CD4-positive, alpha-beta T cell treated with Interleukin-12 subunit alpha and Interleukin-12 subunit beta, for 1 hour (primary cell): ENCODE results near the gene DNAJB12.
"Not testable (repeated sequence)": the region's sequence is repeated elsewhere in the genome, so short reads cannot be mapped to it uniquely, and the experiment has no call there.

ENCODE experiments used
- DNase-seq: peaks from one replicate; pipeline ENCODE4 v3.0.0-alpha.2; 2020

Gene DNAJB12

DNA sequence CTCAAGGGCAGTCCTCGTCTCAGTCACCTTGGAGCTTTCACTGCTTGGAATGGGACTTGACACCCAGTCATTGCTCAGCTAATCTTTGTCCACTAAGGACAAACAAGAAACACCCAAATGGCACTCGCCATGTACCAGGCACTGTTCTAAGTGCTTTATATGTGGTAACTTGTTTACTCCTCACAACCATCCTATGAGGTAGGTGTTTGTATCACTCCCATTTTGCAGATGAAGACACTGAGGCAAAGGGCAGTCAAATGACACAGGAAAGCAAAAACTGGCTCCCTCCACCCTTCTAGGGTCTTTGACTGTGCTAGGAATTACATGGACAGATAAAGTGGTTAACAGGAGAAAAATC is 24.7 kb downstream of the DNAJB12 start:
- DNase-seq = no peak

DNA sequence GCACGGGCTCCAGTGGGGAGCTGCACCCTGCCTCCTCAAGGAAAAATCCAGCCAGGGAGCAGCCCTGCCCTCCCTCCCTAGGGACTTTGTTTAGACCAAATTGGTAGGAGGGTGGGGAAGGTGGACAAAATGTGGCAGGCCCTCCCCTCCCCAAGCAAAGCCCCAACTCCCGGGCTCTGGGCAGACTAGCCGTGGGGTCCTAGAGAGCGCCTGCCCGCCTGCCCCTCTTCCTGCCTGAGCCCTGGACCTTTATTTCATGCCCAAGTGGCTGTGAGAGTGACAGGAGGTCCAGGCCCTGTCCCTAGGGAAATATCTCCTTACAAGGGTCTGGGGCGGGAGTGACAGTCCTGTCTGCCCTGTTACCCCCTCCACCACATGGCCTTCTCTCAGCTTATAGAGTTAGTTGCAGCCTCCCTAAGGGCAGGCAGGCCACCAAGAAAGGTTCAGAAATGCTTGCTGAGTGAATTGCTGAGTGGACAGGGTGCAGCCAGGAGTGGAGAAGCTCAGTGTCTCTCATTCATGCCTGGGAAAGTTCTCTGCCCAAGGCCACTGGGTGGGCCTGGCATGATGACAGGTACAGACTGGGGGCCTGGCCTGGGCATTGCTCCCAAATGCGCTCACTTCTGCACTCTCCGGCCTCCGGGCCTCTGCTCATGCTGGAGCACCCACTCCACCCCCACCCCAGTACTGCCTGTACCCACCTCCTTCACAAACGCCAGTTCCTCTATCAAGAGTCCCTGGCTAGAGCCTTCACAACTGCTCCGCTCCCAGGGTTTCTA is 25.2 kb downstream of the DNAJB12 start:
- no peak for DNase-seq

DNA sequence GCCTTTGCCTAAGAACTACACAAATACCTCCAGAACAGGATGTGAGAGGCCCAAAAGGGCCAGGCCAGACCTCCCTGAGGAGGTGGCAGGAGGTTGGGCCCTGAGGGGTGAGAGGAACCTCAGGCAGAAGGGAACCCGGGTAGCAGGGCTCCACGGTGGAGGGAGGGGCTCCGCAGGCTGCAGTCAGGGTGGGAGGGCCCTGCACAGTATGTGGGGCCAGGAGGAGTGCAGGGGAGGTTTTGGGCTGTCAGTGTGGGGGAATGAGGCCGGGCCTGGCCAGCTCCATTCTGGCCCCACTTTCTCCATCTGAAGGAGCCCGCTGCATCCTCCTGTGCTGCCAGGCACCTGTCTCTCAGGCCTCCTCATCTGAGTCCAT is 25.9 kb downstream of the DNAJB12 start:
- no peak for DNase-seq

DNA sequence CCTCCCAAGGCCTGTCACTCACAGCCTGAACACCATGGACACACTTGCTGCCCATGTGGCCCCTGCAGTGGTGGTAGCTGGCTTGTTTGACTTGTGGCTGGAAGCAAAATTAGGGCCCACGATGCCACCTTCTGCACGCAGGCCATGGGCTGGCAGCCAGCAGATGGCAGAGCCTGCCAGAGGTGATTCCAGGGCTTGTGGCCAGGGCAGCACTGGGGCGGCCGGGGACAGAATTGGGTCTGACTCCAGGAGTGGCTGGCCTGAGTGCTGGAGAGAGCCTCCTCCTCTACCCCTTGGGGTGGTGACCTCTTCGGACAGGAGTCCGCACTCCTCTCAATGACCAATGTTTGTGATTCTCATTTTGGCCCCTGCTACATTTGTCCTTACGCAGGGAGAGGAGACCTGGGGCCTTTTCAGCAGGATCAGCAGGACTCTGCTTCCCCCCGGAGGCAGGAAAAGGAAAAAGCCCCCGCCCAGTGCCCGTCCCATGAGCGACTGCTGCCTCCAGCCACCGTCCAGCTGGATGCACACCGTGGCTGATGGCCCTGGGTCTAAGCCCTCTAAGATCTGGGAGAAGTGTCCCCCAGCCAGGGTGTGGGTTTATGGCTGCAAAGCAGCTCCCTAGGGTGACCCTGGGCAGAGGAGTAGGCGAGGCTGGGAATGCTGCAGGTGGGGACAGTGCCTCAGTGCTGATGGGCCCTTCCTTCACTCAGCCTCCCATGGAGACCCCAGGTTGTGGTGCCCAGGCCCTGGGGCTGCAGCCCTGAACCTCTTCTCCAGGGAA is 26.5 kb downstream of the DNAJB12 start:
- DNase-seq = no peak

DNA sequence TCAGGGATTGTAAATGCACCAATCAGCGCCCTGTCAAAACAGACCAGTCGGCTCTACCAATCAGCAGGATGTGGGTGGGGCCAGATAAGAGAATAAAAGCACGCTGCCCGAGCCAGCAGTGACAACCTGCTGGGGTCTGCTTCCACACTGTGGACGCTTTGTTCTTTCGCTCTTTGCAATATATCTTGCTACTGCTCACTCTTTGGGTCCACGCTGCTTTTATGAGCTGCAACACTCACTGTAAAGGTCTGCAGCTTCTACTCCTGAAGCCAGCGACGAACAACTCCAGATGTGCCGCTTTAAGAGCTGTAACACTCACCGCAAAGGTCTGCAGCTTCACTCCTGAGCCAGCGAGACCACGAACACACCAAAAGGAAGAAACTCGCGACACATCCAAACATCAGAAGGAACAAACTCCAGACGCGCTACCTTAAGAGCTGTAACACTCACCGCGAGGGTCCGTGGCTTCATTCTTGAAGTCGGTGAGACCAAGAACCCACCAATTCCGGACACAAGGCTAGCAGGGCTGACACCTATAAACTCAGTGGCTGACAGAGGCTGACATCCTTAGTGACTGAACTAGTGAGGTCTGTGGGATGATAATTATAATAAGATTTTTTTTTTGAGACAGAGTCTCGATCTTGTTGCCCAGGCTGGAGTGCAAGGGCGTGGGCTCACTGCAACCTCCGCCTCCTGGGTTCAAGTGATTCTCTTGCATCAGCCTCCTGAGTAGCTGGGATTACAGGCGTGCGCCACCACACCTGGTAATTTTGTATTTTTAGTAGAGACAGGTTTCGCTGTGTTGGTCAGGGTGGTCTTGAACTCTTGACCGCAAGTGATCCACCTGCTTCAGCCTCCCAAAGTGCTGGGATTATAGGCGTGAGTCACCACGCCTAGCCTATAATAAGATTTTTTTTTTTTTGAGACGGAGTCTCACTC is 27.8 kb downstream of the DNAJB12 start:
- DNase-seq = peak; percentile 83

DNA sequence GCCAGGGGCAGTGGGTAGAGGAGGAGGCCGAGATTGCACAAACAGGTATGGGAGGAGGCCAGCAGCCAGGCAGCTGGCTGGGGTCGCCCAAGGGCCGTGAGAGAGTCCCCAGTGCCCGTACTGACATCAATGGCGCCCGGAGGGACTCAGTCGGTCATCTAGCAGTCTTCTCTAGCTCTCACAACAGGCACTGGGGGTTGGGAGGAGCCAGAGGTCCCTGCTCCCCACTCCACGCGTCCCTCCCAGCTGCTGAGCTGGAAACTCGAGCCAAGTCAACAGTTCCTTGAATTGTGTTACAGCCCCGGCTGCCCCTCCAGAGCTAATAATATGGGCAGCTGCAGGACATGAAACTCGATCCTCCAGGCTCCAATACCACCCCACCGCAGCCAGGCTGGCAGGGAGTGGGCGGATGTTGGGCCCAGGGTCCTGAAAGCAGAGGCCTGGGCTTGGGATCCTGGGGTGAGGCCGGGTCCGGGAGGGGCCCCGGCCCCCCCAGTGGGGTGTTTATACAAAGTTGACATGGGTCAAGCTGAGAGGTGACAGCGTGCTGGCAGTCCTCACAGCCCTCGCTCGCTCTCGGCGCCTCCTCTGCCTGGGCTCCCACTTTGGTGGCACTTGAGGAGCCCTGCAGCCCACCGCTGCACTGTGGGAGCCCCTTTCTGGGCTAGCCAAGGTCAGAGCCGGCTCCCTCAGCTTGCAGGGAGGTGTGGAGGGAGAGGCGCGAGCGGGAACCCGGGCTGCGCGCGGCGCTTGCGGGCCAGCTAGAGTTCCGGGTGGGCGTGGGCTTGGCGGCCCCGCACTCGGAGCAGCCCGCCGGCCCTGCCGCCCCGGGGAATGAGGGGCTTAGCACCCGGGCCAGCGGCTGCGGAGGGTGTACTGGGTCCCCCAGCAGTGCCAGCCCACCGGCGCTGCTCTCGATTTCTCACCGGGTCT is 29.2 kb downstream of the DNAJB12 start:
- not testable (repeated sequence) for DNase-seq

DNA sequence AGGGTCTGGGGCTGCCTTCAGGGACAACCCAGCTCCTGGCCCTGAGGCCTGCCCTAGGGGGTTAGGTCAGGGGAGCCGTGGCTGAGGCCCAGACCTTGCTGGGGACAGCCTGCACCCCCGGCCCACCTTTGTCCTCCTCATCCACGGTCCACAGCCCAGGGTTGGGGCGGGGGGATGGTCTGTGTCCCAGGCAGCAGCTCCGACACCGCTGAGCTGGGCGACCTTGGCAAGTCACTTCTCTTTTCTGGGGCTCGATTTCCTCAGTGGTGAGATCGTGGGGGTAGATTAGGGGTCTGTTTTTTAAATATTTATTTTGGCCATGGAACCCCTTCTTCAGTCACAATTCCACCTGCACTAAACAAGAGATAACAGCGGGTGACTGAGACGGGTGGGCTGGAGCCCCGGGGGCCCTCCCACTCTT is 30.9 kb downstream of the DNAJB12 start:
- no peak for DNase-seq

DNA sequence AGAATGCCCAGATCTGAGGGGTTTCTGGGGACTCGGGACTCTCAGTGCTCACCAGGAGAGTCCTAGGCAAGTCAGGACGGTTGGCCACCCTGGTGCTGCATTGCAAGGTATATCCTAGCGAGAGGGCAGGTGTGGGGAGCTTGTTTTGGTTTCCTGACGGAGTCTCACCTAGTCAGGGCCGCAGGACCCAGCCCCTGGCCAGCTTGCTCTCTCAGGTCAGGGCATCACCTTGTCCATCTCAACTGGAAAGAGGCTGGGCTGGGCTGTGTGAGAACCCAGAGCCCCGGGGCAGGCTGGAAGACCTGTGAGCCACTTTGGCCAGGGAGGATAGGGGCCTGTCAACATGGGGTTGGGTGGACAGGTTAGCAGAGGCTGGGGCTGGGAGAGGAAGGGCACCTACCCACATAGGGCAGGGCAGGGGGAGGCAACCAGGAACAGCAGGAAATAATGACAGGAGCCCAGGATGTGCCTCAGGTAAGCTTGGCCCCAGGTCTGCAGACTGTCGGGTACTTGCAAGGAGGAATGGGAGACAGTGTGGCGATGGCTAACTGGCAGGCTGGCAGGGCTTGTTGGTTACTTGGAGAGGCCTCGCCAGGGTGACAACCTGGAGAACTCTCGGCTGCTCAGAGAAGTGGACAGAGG is 31.5 kb downstream of the DNAJB12 start:
- no peak for DNase-seq

DNA sequence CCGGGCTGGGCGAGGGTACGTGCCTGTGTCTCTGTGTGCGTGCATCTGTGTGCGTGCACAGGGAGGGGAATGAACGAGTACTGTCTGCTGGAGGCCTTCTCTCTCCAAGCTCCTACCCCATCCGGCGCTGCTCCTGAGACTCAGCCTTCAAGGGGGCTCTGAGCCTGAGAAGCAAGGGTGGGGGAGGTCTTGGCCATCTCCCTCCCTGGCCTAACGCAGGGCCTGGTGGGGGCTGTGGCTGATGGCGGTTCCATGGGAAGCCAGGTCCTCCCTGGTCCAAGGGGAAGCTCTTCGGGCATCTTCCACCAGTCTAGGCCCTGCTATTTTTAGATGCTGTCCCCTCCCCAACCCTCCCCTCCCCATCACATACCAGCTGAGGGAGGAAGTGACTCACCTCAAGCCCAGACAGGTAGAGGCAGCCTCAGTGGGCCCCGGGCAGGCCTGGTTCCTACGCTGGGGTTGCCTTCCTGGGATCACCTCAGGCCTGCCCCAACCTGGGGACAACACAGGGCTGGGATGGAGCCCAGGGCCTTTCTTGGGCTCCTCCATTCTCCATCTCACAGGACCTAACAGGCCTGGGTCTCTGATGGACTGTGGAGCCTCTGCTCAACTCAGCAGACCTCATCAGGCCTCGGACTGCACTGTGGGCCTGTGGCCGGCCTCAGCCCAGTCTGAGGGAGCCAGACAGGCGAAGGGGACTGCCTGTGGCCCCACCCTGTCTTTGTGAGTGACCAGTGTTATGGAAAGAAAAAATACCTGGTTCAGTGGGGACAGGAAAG is 32.2 kb downstream of the DNAJB12 start:
- peak; percentile 68 for DNase-seq

DNA sequence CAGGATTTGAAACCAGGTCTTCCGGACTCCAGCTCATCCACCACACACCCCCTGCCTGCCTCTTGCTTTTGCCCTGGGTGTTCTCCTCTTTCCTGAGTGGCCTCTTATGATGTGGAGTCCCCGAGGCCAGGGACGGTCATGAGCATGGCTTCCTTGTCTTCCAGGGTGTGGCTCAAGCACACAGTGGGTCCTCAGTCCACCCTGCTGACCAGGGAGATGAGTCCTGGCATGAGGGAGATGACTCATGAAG is 32.8 kb downstream of the DNAJB12 start:
- no peak for DNase-seq

DNA sequence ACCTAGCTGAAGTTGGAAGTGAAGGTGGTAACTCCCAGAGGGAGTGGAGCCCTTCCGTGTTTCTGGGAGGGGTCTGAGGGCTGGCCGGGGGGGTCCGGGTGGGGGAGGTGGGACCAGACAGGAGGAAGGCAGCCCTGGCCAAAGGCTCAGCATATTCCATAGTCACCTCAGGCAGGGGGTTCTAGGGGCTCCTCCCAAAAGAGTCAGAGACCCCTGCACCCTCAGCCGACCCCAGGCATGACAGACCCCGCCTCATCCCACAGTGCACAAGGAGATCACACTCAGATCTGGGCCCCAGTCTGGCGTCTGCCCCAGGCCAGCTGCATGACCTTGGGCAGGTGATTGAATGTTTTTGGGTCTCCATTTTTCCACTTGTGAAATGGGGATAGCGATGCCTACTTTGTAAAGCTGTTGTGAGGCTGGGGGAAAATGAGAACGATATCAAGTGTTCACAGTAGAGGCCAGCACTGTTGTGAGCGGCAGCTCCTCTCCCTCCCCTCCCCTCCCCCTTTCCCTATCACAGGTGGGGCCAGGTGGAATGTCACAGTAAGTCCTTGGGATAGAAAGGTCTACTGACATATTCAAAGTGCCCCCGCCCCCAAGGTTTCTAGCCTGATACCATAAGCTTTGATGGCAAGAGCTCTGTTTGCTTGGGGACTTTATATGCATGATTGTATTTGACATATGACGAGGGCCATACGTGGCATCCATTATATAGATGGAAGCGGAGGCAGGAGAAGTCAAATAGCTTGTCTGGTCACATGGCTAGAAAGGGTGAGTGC is 33.3 kb downstream of the DNAJB12 start:
- no peak for DNase-seq

DNA sequence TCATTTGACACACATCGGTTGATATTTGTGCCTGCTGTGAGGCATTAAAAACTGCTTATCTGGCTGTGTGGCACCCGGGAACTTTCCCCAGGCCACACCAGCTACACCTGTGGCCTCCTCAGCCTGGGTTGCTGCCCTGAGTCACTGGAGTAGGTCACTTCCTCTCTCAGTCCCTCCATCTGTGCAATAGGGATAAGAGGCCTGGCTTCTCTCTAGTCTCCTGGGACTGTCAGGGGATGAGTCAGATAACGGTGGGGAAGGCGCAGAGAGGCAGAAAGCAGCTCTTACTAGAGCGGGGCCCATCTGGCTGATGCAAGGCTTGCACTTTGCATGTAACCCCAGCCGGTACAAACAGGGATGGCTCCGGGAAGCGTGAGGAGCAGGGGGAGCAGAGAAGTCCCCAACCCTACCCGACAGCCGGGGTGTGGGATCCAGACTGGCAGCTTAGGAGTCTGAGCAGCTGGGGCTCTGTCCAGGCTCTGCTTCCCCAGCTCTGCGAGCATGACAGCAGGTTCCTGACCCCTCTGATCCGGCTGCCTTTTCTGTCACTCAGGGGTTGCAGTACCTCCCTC is 34.0 kb downstream of the DNAJB12 start:
- DNase-seq = peak; percentile 59

DNA sequence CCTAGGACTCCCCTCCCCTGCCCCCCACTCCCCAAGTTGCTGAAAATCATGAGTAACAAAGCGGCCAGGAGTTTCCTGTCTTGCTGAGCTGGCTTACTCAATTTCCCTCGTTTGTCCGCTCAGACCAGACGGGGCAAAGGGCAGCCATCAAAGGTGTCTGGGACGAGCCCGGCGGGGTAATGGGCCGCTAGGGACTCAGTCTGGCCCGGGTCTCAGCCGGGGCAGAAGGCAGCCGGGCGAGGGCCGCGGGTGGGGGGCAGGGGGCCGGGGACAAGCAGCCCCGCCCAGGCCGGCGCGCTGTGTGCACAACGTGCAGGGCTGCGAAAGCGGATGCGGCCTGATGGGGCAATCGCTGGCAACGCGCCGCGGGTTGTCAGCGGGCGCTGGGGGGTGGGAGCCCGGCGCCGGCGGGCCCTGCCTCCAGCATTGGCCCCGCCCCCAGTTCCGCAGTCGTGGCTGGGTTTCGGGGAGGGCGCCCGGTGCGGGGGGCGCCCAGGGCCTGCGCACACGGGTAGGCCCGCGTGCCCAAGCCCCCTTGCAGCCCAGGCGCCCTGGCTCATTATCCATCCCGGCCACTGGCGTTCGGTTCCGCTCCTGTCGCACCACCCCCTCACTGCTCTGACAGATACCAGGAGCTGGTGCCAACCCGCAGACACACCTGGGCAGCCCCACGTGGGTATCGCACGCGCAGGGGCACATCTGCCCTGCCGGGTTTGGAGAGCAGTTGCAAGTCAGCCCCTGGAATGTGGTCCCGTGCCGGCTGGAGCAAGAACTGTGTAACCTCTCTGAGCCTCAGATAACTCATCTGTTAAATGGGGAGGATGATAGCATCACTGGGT is 35.1 kb downstream of the DNAJB12 start:
- peak; percentile 88 for DNase-seq

DNA sequence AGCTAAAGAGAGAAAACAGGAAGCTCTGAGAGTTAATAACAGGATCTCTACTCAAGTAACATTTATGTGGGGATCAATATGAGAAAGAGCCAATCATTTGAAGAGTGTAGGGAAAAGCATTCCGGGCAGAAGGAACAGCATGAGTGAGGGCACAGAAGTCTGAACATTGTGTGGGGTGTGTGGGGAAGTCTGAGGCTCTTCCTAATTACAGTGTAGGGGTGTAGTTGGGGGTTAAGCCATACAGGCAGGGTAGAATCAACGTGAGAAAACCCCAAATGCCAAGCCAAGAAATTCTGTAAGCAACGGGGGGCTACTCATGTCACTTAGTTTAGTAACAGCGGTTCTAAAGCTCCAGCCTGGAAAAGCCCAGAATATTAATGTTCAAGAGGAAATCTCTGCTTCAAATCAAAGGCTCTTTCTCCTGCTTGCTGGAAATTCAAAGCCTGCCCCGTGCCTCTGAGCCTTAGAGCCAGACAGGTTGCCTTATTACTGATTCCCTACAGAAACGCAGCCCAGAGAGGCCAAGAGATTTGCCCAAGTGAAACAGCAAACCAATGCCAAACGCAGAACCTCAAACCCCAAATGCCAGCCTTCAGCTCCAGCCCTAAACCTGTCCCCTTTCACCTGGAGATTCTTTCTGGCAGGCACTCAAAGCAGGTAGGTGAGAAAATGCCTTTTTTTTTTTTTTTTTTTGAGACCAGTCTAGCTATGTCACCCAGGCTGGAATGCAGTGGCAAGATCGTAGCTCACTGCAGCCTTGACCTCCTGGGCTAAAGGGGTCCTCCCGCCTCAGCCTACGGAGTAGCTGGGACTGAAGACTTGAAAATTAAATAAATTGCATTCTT is 36.1 kb downstream of the DNAJB12 start:
- DNase-seq = no peak

DNA sequence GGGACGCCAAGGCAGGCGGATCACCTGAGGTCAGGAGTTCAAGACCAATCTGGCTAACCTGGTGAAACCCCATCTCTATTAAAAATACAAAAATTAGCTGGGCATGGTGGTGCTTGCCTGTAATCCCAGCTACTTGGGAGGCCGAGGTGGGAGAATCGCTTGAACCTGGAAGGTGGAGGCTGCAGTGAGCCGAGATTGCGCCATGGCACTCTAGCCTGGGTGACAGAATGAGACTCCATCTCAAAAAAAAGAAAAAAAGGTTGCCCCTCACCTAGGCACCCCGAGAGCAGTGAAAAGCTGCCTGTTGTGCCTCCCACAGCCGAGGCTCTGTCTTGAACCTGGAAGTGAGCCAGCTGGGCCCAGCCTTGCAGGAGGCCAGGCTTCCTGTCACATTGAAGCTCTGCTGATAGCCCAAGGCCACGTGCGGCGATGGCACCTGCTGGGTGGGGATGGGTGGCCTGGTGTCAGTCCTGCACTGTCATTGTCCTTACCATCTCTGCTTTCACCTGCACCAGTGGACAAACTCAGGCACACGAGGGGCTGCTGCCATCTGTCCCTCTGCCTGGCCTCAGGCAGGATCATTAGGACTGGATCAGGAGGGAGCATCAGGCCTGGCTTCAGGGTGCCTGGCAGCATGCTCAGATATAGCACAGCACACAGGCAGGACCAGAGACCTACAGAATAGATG is 37.8 kb downstream of the DNAJB12 start:
- peak; percentile 63 for DNase-seq

DNA sequence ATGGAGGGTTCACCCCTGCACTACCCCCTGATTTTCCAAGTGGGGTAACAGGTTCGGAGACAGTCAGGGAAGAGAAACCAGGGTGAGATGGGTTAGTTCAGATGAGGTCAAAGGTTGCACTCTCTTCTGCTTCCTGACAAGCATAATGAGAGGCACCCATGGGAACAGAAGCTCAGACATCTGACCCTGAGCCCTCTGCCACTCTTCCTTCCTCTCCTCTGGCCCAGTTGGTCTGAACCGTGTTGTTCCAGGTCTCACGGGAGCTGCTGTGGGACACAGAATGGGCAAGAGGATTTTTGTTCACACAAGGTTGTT is 38.4 kb downstream of the DNAJB12 start:
- DNase-seq = no peak

DNA sequence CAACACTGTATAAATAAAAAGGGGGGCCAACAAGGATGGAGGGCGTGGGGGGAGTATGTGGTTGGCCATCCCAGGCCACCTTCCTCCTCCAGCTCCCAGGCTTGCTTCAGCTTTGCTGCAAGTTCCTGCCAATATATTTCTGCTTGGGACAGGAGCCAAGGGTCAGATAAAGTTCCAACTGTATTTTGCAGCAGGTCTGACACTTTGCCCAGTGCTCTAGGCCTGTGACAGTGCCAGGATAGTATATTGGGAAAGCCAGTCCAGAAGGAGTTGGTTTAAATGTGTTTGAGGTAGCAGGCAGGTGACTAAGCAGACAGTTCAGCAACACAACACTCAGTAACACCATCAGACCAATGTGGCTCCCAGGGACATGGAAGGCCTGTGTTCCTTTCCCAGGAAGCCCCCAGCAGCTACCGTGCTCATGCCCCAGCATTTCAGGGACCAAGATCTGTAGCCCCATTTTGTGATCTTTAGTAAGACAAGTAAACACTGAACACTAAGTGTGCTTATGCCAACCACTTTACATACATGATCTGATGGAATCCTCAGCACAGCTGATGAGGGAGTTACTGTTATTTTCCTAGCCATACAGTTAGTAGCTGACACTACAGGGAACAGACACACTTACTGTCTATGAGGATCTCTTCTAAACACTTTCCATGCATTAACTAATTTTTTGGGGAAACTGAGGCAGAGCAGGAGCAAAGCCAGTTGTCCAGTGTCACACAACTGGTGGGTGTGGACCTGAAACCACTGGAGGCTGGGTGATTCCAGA is 38.9 kb downstream of the DNAJB12 start:
- DNase-seq = no peak
